A204.1 (cell line): ENCODE data around the gene RRBP1.
"Not testable (repeated sequence)": the region's sequence is repeated elsewhere in the genome, so short reads cannot be mapped to it uniquely, and the experiment has no call there.

Source experiments
- FAIRE-seq: peaks from 2 replicates; lab custom pipeline; 2012; peaks lifted over from hg19 to GRCh38; lab: Jason Lieb, UNC

Gene RRBP1

GRCh38 chr20:17661121-17661744 is 20.8 kb downstream of the RRBP1 start:
- no peak for FAIRE-seq

DNA sequence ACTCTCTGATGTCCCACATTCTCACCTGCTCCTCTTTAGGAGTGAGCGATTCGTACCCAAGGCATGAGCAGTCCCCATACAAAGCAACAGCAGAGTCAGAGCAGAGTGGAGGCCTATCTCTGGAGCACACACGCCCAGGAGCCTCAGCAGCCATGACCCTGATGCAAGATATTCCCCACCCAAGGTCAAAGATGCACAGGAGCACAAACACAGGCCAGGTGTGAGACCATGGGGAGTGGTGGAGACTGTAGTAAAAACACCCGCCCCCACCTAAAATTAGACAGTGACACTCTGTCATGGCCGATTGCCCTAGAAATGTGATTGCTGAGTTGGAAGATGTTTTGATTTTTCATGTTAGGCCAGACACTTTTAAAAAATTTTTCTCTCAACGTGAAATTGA is 21.4 kb downstream of the RRBP1 start:
- FAIRE-seq = no peak

DNA sequence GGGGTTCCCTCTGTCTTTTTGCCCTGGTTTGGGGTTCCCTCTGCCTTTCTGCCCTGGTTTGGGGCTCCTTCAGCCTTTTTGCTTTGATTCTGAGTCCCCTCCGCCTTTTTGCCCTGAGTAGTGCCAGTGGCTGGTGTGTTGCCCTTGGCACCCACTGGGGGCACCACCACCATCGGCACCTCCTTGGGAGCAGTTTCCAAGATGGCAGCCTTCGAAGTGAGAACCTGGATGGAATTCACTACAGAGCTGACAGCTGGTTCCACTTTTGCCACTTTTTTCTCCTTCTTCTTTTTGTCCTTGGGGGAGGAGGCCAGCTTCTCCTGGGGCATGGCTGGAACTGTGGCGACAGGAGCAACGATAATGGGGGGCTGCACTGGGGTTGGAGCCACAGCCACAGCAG is 22.2 kb downstream of the RRBP1 start:
- no peak for FAIRE-seq

DNA sequence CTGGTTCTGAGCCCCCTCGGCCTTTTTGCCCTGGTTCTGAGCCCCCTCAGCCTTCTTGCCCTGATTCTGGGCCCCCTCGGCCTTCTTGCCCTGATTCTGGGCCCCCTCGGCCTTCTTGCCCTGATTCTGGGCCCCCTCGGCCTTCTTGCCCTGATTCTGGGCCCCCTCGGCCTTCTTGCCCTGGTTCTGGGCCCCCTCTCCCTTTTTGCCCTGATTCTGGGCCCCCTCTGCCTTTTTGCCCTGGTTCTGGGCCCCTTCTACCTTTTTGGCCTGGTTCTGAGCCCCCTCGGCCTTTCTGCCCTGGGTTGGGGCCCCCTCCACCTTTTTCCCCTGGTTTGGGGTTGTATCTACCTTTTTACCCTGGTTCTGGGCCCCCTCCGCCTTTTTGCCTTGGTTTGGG is 22.7 kb downstream of the RRBP1 start:
- FAIRE-seq = not testable (repeated sequence)

- FAIRE-seq = no peak
Observed at GRCh38 chr20:17658648-17658993, 23.4 kb downstream of the RRBP1 start.

DNA sequence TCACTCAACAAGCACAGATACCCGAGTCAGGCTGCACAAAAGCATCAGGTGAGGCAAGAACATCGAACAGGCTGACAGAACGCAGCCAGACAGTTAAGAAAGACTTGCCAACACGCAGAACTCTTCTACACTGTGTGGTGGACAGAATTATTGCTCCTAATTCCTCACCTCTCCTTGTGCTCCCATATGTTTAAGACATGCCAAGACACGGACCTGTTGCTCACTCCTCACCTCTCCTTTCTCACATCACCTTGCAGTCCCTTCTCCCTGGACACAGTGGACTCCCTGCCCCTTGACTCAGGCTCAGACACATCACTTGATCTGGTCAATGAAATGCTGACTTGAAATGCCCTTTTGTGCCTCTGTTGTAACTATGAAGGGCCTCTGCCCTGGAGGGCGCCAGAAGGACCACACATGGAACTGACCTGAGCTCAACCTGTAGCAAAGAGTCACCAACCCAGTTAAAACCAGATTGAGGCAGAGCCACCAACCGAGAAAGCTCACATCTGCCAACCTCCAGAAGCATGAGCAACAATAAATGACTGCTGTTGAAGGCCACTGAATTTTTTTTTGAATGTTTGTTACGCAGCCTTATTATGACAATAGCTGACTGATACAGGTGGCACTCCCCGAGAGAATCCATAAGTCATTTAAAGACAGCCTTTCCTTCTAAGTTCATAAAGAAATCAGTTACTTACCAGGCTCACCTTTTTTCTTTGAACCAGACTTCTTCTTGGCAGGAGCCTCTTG is 24.0 kb downstream of the RRBP1 start:
- no peak for FAIRE-seq

DNA sequence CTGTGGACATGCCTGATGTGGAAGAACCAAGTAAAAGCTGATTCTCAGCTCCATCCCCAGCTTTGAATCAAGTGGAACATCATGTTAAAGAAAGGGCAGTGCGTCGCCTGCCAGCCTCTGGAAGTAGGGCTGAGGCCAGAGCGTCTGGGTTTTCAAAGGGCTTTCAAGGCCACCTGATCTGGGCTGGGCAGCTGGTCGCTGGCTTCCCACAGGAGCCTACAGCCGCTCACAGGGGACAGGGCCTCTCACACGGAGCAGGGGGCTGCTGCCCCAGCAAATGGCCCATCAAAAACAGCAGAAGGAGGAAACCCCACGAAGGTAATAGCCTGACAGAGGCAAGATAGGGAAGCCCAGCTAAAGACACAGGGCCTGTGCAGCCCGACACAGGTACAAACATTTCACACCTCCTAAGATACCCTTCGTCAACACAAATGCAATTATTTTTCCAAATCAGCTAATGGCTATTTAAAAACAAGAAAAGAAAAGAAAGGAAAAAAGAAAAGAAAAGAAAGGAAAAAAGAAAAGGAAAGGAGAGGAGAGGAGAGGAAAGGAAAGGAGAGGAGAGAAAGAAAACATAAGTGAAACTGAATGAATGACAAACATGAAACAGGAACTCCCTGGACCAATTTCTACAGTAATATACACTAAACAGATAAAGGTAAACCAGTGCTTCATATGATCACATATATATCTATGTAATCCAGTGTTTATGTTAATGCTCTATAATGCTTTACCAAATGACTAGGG is 24.8 kb downstream of the RRBP1 start:
- FAIRE-seq = no peak

- FAIRE-seq = no peak
Observed at GRCh38 chr20:17655865-17656479, 26.1 kb downstream of the RRBP1 start.

- FAIRE-seq = no peak
Observed at GRCh38 chr20:17655286-17655651, 26.8 kb downstream of the RRBP1 start.

- FAIRE-seq = peak; percentile 48
Observed at GRCh38 chr20:17654649-17655285, 27.3 kb downstream of the RRBP1 start.

DNA sequence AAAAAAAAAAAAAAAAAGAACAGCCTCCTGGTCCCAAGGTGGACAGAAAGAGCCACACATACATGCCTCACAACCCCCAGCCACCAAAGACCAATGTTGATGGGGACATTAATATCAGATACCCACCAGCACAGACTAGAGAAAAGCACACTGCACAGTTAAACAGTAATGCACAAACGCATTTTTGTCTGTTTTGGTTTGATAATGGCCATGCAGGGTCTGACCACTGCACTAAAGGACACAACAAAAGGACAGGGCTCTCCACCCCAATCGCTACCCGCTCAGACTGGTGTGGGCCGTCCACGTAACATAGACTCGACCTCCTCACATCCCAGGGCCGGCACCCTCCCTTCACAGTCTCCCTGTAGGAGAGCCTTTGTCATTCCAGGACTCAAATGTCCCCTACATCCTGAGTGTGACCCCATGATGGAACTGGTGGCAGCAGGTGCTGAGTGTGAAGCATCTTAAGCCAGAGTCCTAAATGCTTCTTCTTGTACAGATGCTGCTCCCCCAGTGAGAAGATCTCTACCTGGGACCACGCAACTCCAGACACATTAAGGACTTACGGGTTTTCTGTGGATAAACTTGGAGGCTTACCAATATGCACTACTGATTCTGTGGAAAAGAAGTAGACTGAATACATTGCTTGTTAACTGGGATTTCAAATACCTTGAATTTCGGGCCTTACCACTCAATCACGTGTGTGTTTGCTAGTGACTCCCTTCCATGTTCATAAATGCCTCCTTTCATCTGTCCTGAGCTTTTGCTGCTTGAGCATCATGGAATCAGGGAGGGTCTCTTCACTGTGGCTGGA is 28.0 kb downstream of the RRBP1 start:
- no peak for FAIRE-seq

DNA sequence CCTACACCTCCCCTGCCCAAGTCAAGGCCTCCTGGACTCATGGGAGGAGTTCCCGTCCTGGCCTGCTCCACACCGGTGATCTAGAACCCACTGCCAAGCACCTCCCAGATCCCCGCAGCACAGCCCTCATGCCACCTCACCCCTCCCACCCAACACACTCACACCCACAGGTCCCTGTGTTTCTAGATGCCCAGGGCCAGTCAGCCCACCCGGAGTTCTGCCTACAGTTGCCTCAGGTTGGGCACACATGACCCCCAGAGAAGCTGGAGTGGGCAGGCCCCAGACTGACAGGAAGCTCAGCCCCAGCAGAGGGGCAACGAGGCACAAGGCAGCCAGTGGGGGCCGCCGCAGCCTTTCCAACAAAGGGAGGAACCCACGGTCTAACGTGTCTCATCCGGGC is 29.6 kb downstream of the RRBP1 start:
- FAIRE-seq = no peak

- no peak for FAIRE-seq
Observed at GRCh38 chr20:17651760-17652388, 30.2 kb downstream of the RRBP1 start.

GRCh38 chr20:17651129-17651759 is 30.8 kb downstream of the RRBP1 start:
- FAIRE-seq = no peak

DNA sequence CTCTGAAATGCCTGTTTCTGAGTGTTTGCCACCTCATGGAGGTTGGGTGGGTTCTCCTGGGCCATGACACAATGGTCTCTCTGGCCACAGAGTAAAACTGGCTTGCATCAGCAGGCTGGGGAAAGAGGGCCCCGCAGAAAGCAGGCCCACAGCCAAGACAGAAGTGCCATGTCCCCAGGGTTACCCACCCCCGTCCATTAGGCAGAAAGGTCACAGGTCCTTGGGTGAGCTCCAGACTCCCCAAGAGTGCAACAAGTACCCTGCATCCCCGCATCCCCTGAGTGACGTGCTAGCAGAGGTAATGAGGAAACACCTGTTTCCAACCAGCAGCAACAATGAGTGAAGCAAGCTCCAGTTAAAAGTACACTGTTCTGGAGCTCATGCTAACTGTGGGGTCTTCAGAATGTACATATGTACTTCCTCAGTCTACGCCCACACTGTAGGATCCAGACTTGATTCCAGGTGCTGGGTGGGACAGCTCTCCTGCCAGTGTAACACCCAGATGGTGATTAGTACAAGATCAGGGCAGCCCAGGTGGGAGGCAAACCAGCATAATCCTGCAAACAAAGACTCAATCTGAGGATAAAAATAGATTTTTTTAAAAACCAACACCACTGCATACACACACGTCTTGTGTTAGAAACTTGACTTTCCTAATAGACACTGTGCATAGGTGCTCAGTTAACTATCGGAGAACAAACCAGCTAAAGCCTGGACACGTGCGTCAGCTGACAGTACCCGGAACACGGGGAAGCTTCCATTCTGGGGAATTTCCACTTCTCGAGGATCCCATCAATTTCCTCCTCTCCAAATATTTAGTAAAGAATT is 31.5 kb downstream of the RRBP1 start:
- no peak for FAIRE-seq

- no peak for FAIRE-seq
Observed at GRCh38 chr20:17648791-17649730, 33.0 kb downstream of the RRBP1 start.

GRCh38 chr20:17648315-17648646 is 33.8 kb downstream of the RRBP1 start:
- FAIRE-seq = no peak

DNA sequence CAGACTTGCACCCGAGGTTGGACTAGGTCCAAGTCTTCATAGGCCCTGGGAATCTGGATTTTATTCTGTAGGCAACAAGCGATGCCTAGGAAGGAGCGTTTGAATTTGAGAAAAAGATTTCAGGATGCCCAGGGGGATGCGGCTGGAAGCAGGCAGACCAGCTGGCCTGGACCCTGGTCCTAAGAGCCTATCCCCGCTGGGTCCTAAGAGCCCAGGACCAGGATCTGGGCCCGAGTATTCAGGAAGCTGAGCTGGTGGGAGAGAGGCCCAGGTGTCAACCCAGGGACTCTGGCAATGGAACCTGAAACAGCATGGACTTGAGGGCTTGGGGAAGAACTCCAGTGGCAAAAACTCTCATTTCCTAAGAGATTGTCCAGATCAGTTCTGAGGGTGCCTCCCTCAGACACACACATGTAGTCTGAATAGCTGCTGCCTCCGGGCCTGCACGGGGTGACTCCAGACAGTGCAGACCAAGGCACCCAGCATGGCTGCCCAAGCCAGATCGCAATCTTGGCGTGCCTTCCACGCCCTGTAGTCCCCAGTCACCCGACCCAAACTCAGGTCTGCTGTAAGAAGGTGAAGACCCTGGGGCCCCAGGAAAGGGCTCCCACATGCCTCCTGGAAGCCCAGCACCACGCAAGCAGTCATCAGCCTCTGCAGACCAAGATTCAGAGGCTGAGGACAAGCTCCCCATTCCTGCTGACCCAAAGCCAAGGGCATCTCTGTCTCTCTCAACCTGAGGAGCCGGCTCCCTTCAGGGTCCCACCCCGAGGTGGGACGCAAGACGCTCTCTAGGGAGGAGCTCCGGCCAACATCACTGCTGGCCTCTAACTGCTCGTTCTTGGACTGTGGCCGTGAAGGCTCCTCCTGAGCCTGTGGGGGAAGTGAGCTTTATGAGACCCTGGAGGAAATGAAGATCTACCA is 34.4 kb downstream of the RRBP1 start:
- no peak for FAIRE-seq
